Measurements from ENCODE around the gene ACSF3. TPM values are rescaled to one million over a fixed set of nuclear protein-coding genes. Genes with fewer than 3 reads are reported as not detected.
A peak's percentile ranks its signal among the peaks of the same experiment; 100 is the strongest.

ACSF3 gene
- total RNA-seq, 1 experiment from 2014 or later: 36.5 TPM

DNA sequence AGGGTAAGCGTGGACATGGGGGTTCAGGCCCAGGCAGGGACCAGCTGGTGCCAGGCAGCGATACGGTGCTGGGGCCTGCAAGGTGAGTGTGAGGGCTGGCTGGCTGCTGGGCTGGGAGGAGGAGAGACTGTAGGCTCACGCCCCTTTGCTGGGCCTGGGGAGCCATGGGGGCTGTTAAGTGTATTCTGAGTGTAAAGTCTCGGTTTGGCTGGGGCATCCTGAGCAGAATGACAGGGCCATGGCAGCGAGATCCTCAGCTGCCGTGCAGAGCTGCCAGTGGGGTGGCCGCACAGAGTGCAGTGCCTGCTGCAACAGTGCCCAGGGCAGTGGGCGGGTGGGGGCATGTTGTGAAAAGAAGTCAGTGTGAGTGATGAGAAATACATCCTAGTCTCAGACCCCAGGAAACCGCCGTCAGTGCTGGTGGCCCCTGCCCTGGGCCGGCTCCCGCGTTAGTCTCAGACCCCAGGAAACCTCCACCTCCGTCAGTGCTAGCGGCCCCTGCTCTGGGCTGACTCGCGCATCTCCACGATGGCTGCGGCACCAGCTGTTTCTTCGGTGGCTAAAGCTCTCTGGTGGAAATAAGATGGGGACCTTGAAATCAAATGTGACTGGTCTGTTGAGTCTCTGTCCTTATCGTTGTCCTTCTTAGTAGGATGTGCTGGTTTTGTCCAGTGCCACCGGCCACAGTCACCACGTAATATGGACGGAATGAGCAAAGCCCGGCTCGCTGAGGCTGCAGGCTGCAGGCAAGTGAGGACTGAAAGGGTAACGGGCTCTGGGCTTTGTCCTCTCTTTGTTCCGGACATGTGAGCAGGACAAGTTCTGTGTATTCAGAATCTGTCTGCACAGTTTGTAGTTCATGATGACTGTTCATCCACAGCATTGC lies 22.9 kb downstream of the ACSF3 start:
- DNase-seq (ENCODE audit: low read depth): no peak
- in situ Hi-C loops (cut with HindIII; ENCODE audit: low pct_unique_long_range_greater_than_20kb, low sequenced_read_pairs): no loop called here

DNA sequence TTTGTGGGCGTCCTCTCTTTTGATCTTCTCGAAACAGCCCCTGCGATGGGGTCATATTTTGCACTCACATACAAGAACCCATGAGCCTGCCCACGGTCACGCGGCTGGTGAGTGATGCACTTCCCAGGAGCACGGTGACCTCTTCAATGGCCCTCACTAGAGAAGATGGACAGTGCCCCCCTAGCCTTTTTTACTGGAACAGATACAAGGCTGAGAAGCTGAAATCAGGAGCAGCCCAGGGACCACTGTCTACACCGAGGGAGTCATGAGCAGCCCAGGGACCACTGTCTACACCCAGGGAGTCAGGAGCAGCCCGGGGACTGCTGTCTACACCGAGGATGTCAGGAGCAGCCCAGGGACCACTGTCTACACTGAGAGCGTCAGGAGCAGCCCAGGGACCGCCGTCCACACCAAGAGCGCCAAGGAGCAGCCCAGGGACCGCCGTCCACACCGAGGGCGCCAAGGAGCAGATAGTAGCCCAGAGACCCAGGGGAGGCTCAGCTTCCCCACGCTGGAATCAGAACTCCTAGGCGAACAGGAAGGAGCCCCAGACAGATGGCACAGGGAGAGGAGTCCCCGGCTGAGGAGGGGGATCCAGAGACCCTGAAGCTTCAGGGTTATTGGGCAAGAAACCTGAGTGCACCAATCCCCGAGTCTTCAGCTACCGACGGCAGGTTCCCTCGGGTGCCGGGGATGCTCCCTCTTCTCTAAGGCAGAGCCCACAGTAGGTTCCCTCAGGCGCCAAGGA lies 23.7 kb downstream of the ACSF3 start:
- DNase-seq (ENCODE audit: low read depth): no peak
- in situ Hi-C loops (cut with HindIII; ENCODE audit: low pct_unique_long_range_greater_than_20kb, low sequenced_read_pairs): no loop called here

GRCh38 chr16:89117975-89118289 lies 24.3 kb downstream of the ACSF3 start:
- no peak for DNase-seq (ENCODE audit: low read depth)
- in situ Hi-C loops (cut with HindIII; ENCODE audit: low pct_unique_long_range_greater_than_20kb, low sequenced_read_pairs): no loop called here

- in situ Hi-C loops (cut with HindIII; ENCODE audit: low pct_unique_long_range_greater_than_20kb, low sequenced_read_pairs): no loop called here
Observed at GRCh38 chr16:89118361-89119165, 24.9 kb downstream of the ACSF3 start.

DNA sequence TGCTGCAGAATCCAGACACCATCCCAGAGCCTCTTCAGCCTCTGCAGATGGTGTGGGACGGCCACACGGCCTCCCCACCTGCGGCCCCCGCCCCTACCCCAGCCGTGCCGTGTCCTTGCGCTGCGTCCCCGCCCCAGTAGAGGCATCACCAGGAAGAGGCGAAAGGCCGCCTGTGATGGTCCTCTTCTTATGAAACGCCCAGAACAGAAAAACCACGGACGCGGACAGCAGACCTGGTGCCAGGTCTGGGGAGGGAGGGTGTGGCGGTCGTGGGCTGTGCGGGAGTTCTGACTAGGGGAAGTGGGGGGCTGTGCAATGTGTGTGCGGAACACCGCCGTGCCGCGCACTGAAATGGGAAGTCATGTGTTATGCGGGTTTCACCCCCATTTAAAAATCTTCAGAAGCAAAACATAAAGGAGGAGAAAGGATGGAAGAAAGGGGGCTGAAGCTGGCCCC lies 25.5 kb downstream of the ACSF3 start:
- in situ Hi-C loops (cut with HindIII; ENCODE audit: low pct_unique_long_range_greater_than_20kb, low sequenced_read_pairs): no loop called here
- DNase-seq (ENCODE audit: low read depth): no peak

More at GRCh38 chr16:89118361-89119165, 24.9 kb downstream of the ACSF3 start:
- DNase-seq (ENCODE audit: low read depth): no peak

- DNase-seq (ENCODE audit: low read depth): no peak
- in situ Hi-C loops (cut with HindIII; ENCODE audit: low pct_unique_long_range_greater_than_20kb, low sequenced_read_pairs): no loop called here
Observed at GRCh38 chr16:89119661-89120141, 26.0 kb downstream of the ACSF3 start.

GRCh38 chr16:89120281-89120680 lies 26.6 kb downstream of the ACSF3 start:
- in situ Hi-C loops (cut with HindIII; ENCODE audit: low pct_unique_long_range_greater_than_20kb, low sequenced_read_pairs): no loop called here
- DNase-seq (ENCODE audit: low read depth): no peak

DNA sequence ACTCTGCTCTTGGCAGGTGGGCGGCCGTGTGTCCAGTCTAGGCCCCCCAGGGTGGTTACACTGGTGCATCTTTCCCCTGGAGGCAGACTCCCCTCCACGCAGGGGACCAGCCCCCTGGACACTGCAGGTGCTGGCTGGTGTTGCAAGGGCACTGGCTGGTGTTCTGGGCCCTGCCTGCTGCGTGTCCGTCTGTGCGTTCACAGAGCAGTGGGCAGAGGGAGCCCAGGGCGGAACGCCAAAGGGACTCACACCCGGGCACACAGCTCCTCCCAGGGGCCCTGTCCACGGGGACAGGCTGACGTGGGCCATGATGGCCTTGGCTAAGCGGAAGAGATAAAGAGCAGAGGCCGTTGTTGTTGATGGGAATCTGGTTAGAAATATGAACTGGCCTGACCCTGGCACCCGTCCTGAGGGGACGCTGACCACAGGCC lies 27.3 kb downstream of the ACSF3 start:
- DNase-seq (ENCODE audit: low read depth): no peak

GRCh38 chr16:89121691-89122321 lies 28.2 kb downstream of the ACSF3 start:
- no peak for DNase-seq (ENCODE audit: low read depth)
- in situ Hi-C loops (cut with HindIII; ENCODE audit: low pct_unique_long_range_greater_than_20kb, low sequenced_read_pairs): no loop called here

More for the DNA sequence above, 27.3 kb downstream of the ACSF3 start:
- in situ Hi-C loops (cut with HindIII; ENCODE audit: low pct_unique_long_range_greater_than_20kb, low sequenced_read_pairs): no loop called here

DNA sequence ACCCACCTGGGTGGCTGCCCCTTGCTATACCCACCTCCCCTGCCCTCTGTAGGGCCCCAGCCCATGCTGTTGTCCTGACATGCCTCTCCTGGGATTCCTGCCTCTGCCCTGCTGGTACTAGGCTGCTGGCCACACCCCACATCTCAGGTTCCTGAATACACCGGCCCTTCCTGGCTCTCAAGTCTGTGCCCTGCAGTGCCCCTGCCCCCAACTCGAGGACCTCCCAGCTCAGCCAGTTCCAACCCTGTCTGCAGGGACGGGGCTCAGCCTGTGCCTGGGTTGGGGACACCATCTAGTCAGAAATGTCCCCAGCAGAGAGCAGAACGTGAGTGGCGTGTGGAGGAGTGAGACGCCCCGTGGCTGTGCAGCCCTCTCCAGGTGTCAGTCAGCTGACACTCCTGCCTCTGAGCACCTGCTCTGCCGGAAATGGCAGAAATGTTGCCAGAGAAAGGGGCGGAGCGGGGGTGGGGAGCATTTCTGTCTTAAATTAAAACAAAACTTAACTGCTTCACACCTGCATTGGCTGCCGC lies 28.7 kb downstream of the ACSF3 start:
- in situ Hi-C loops (cut with HindIII; ENCODE audit: low pct_unique_long_range_greater_than_20kb, low sequenced_read_pairs): no loop called here
- DNase-seq (ENCODE audit: low read depth): no peak

GRCh38 chr16:89123001-89123830 lies 29.6 kb downstream of the ACSF3 start:
- in situ Hi-C loops (cut with HindIII; ENCODE audit: low pct_unique_long_range_greater_than_20kb, low sequenced_read_pairs): no loop called here
- peak; percentile 2 for DNase-seq (ENCODE audit: low read depth)

DNA sequence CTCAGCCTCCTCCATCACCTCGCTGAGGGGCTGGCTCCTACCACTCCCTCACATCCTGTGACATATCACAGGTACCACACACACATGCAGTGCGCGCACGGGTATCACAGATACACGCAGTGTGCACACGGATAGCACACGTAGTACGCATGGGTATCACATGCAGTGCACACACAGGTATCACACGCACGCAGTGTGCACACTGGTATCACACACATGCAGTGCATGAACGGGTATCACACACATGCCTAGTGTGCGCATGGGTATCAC lies 30.1 kb downstream of the ACSF3 start:
- no peak for DNase-seq (ENCODE audit: low read depth)
- in situ Hi-C loops (cut with HindIII; ENCODE audit: low pct_unique_long_range_greater_than_20kb, low sequenced_read_pairs): no loop called here

DNA sequence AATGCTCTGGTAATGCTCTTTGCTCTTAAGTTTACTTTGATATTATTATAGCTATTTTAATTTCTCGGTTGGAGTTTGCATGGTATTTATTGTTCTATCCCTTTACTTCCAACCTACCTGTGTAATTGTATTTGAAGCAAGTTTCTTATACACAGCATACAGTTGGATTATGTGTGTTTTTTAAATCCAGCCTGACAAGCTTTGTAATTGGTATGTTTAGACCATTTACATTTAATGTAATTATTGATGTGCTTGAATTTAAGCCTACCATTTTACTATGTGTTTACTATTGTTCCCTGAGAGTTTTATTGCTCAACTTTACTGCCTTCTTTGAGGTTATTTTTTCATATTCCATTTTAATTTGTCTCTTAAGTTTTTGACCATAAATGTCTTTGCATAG lies 35.7 kb downstream of the ACSF3 start:
- in situ Hi-C loops (cut with HindIII; ENCODE audit: low pct_unique_long_range_greater_than_20kb, low sequenced_read_pairs): no loop called here
- no peak for DNase-seq (ENCODE audit: low read depth)

DNA sequence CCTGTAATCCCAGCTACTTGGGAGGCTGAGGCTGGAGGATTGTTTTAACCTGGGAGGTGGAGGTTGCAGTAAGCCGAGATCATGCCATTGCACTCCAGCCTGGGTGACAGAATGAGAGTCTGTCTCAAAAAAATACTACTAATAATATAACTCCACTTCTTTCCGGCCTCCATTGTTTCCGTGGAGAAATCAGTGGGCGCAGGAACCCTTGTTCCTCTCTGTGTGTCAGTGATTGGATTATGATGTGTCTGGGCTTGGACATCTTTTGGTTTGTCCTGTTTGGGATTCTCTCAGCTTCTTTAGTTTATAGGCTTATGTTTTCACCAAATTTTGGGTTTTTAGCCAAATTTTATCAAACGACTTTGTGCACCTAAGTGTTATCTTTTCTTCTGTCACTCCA lies 36.8 kb downstream of the ACSF3 start:
- DNase-seq (ENCODE audit: low read depth): no peak
- in situ Hi-C loops (cut with HindIII; ENCODE audit: low pct_unique_long_range_greater_than_20kb, low sequenced_read_pairs): no loop called here

- in situ Hi-C loops (cut with HindIII; ENCODE audit: low pct_unique_long_range_greater_than_20kb, low sequenced_read_pairs): no loop called here
Observed at GRCh38 chr16:89131783-89132182, 38.1 kb downstream of the ACSF3 start.

DNA sequence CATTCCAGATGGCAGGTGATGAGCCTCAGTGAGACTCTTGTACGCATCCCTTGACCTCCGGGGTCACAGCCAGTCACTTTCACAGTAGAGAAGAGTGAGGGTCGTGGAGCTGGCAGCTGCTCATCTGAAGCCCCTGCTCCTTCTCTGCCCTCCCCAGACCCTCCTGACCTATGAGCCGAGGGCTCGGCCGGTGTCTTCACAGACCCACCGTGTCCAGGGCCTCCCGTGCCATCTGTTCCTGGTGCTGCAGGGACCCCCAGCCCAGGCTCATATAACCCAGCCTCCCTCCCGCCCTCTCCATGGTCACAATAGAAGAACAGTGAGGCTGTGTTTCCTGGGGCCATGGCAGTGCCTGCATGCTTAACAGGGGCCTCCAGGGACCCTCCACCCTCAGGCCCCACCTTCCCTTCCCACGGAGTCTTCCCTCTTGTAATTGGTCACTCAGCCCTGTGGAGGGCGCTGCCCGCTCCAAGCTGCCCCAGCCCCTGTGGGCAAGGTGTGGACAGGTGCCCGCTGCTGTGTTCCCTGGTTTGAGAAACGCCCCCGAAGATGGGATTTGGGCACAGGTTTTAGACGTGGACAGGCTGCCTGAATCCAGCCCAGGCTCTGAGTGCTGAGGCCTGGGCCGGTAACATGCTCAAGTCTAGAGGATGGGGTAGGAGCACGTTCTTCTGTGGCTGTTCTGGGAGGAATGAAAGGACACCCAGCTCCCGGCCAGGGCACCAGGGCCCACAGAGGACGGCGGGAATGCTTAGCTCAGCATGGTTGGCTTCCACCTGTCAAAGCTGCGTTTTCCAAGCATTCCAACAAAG lies 38.7 kb downstream of the ACSF3 start:
- in situ Hi-C loops (cut with HindIII; ENCODE audit: low pct_unique_long_range_greater_than_20kb, low sequenced_read_pairs): no loop called here

More at GRCh38 chr16:89131783-89132182, 38.1 kb downstream of the ACSF3 start:
- DNase-seq (ENCODE audit: low read depth): no peak

More for the DNA sequence above, 38.7 kb downstream of the ACSF3 start:
- no peak for DNase-seq (ENCODE audit: low read depth)
